ENCODE measurements around the gene C2orf68.

DNA sequence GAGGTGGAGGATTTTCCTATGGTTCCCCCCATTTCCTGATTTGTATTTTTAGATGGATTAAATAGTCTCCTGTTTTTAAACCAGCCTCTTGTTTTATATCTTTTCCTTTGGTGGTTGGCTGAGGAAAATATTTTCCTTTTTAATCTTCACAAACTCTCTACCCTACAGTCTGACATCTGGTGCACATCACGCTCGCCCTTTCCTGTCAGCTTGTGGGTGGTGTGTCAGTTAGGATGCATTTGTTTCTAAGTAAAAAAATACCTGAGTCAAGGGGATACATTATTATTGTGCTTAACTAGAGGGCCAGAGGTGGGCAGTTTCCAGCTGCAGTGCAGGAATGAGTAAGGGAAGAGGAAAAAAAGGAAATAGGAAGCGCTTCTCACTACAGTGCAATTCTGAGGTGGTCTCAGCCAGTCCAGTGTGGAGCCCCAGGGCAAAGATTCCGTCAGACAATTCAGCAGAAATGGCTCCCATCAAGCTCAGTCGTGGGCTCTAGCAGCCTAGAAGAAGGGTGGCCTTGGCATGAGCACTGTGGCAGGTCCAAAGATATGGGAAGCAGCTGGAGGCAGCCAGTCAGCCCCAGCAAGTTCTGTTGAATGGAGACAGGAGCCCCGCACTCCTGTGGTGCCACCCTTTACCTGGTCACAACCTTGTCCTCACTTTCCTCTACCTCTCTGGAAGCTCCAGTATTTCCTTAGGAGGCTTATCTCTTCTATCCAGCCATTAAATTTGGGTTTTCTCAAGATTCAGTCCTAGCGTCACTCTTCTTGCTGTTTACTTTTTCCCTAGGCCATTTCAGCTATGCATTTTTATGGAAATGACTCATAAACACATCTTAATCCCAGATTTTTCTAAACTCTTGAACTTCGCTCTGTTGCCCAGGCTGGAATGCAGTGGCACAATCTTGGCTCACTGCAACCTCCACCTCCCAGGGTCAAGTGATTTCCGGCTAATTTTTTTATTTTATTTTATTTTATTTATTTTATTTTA is 37.6 kb upstream of the C2orf68 start:
- TF ChIP-seq, protein P1, sequence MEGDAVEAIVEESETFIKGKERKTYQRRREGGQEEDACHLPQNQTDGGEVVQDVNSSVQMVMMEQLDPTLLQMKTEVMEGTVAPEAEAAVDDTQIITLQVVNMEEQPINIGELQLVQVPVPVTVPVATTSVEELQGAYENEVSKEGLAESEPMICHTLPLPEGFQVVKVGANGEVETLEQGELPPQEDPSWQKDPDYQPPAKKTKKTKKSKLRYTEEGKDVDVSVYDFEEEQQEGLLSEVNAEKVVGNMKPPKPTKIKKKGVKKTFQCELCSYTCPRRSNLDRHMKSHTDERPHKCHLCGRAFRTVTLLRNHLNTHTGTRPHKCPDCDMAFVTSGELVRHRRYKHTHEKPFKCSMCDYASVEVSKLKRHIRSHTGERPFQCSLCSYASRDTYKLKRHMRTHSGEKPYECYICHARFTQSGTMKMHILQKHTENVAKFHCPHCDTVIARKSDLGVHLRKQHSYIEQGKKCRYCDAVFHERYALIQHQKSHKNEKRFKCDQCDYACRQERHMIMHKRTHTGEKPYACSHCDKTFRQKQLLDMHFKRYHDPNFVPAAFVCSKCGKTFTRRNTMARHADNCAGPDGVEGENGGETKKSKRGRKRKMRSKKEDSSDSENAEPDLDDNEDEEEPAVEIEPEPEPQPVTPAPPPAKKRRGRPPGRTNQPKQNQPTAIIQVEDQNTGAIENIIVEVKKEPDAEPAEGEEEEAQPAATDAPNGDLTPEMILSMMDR (IDR thresholded peaks at IDR 0.05; ENCODE audit: borderline replicate concordance, extremely low read depth, low read length, poor library complexity, severe bottlenecking): no peak
- TF ChIP-seq EZH2 (IDR thresholded peaks at IDR 0.05; ENCODE audit: borderline replicate concordance, low read depth, low read length, severe bottlenecking): no peak

Data from DND-41 (cell line).